ENCODE results near the gene NEDD8.

NEDD8 gene

GRCh38 chr14:24194186-24194872 is 37.8 kb downstream of the NEDD8 start:
- no peak for DNase-seq

- DNase-seq: no peak
Observed at GRCh38 chr14:24192933-24193332, 39.2 kb downstream of the NEDD8 start.

GRCh38 chr14:24190416-24190815 is 41.8 kb downstream of the NEDD8 start:
- no peak for DNase-seq

GRCh38 chr14:24189460-24189859 is 42.7 kb downstream of the NEDD8 start:
- no peak for DNase-seq

GRCh38 chr14:24189059-24189375 is 43.1 kb downstream of the NEDD8 start:
- DNase-seq: no peak

GRCh38 chr14:24188251-24189058 is 43.7 kb downstream of the NEDD8 start, which contains the start of gene IPO4:
IPO4 (minus strand) TSS chr14:24188816; CDS start chr14:24188787, 29 bp downstream.
- peak; percentile 99 for DNase-seq

GRCh38 chr14:24187539-24187915 is 44.6 kb downstream of the NEDD8 start:
- no peak for DNase-seq

GRCh38 chr14:24186831-24187538 is 45.2 kb downstream of the NEDD8 start:
- DNase-seq: no peak

- DNase-seq: no peak
Observed at GRCh38 chr14:24185741-24186140, 46.4 kb downstream of the NEDD8 start.

- no peak for DNase-seq
Observed at GRCh38 chr14:24185026-24185425, 47.1 kb downstream of the NEDD8 start.

GRCh38 chr14:24184104-24184970 is 47.8 kb downstream of the NEDD8 start:
- DNase-seq: no peak

- no peak for DNase-seq
Observed at GRCh38 chr14:24183014-24183481, 49.1 kb downstream of the NEDD8 start.

- no peak for DNase-seq
Observed at GRCh38 chr14:24182110-24182882, 49.9 kb downstream of the NEDD8 start.

- no peak for DNase-seq
Observed at GRCh38 chr14:24181371-24182077, 50.6 kb downstream of the NEDD8 start.

GRCh38 chr14:24179961-24180796 is 52.0 kb downstream of the NEDD8 start:
- DNase-seq: no peak

GRCh38 chr14:24179294-24179960 is 52.7 kb downstream of the NEDD8 start:
- no peak for DNase-seq

GRCh38 chr14:24178399-24179178 is 53.6 kb downstream of the NEDD8 start:
- DNase-seq: no peak

GRCh38 chr14:24177891-24178290 is 54.3 kb downstream of the NEDD8 start:
- no peak for DNase-seq
